Adrenal gland (tissue), 12 donors: Measurements from ENCODE around the gene MEGF11. TPM values are rescaled to one million over a fixed set of nuclear protein-coding genes. Genes with fewer than 3 reads are reported as not detected.

Experiments
- DNase-seq, 7 donors: peaks; one replicate each; pipeline ENCODE4 v3.0.0-alpha.2; 2019 to 2020
- H3K27ac ChIP-seq, 5 donors: fragments of 200-600 bp; sonication (generic) in 4 of 5; 1 replicate in 3 of 5; 2 replicates in 2 of 5; pipeline versions ENCODE4 v1.5.1 to v1.8.0; 2016 to 2020; ENCODE audit warnings: mild to moderate bottlenecking in 1 of 5
- H3K27me3 ChIP-seq: fragments of 200-600 bp; 2 replicates; pipeline ENCODE4 v1.8.0; 2021
- H3K36me3 ChIP-seq, 2 donors: fragments of 200-600 bp; replicated peaks in 1 of 2; 1 replicate in 1 of 2; 2 replicates in 1 of 2; pipeline versions ENCODE4 v1.5.1 to v1.8.0; 2018 to 2022
- H3K4me1 ChIP-seq, 2 donors: fragments of 200-600 bp; replicated peaks in 1 of 2; 1 replicate in 1 of 2; 2 replicates in 1 of 2; pipeline versions ENCODE4 v1.5.1 to v1.8.0; 2018 to 2021
- H3K4me3 ChIP-seq, 4 donors: fragments of 200-600 bp; sonication (generic) in 3 of 4; one replicate each; pipeline ENCODE4 v1.5.1; 2016 to 2018
- H3K9me3 ChIP-seq, 3 donors: fragments of 200-600 bp; sonication (generic) in 1 of 3; replicated peaks in 1 of 3; 1 replicate in 2 of 3; 2 replicates in 1 of 3; pipeline versions ENCODE4 v1.5.1 to v1.8.0; 2016 to 2021
- POLR2A ChIP-seq, 2 donors: fragments of 450-650 bp; IDR thresholded peaks; one replicate each; pipeline ENCODE4 v1.6.1; 2017; ENCODE audit warnings: antibody characterized with exemption in 2 of 2, mild to moderate bottlenecking in 2 of 2, moderate library complexity in 1 of 2
- WGBS, 4 donors: extraction: QIAGEN DNeasy Blood & Tissue Kit in 2 of 4; methylation state at CpG; one replicate each; pipeline versions ENCODE4 v1.1.5 to v1.1.7; 2013 to 2017; 5-methylcytosine and 5-hydroxymethylcytosine counted together
- intact Hi-C, 2 donors: fragments of 100-400 bp; cut with DNase I; formaldehyde crosslinking; loops; one replicate each; pipeline versions ENCODE4 v1.14.1 to v1.15.0; 2022 to 2023
- polyA plus RNA-seq, 3 donors: library from polyadenylated mRNA; stranded (reverse); fragments of 200-250 nt in 2 of 3; fragments of 350-450 nt in 1 of 3; fragmentation: Illumina TruSeq in 1 of 3; extraction: RNeasy Lipid Tissue Mini Kit (QIAGEN cat#74804) in 1 of 3; gene quantifications; one replicate each; pipeline ENCODE4 v1.2.3, GENCODE V29; 2013 to 2014
- total RNA-seq, 9 donors: library from RNA; depleted of rRNA in 4 of 9; stranded (reverse); fragments of >200 nt in 4 of 9; fragments of 120-200 nt in 1 of 9; fragmentation: NEBNext Ultra II Directional in 1 of 9; extraction: Animal tissue kit (Norgen Biotek cat#: 25700) in 1 of 9; gene quantifications; one replicate each; pipeline versions ENCODE4 v1.1.0 to v1.2.4, GENCODE V29; 2013 to 2023
- TF ChIP-seq, protein P1 (sequence below), 6 experiments: fragments of 450-650 bp in 4 of 6; fragments of 200-600 bp in 2 of 6; sonication (generic) in 1 of 6; IDR thresholded peaks; 1 replicate in 5 of 6; 2 replicates in 1 of 6; pipeline versions ENCODE4 v1.5.1 to v1.8.0; 2016 to 2021; ENCODE audit warnings: antibody characterized with exemption in 6 of 6, mild to moderate bottlenecking in 2 of 6, moderate library complexity in 1 of 6
- donor health status: healthy with polysubstance abuse.
- donor health status: Bipolar disorder and iron deficiency.
- donor health status: DM: yes; HTN: yes; CAD: no.
- donor health status: DM: no; HTN: no; CAD: no.
- donor health status: DM: no; HTN: no; CAD: no.
- donor health status: DM: yes; HTN: yes; CAD: no.

The MEGF11 gene
- total and polyA plus RNA-seq, 12 donors: 0.04 to 0.98 (median 0.14) TPM; not detected in 5

DNA sequence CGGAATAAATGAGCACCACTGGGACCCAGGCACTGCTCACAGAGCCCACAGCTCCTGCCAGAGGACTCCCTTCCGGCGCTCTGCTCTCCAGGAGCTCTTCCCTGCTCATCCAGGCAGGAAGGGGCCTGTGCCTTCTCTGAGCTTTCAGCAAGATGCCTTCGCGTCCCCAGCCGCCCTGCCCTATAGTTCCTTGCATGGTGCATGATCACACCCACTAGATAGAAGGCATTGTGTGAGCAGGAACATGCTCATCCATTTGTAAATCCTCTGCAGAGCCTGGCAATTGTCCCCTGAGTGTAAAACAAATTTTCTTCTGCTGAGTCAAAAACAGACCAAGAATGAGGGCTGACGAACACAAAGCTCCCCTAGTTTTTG lies 181.6 kb downstream of the MEGF11 start:
- intact Hi-C loops: no loop called here
- no peak for DNase-seq
- 87 to 95% (median 91%) methylated on average over 7 of the region's 7 CpGs for WGBS, 4 donors
- no peaks in the 10 kb centered on the region for H3K36me3 ChIP-seq
- no peak overlapping the region for H3K27ac ChIP-seq
- H3K4me1 ChIP-seq: peaks cover 10 to 11% of the 10 kb centered on the region in 2 donors
- no peak overlapping the region for H3K4me3 ChIP-seq
- no peak for TF ChIP-seq POLR2A (IDR thresholded peaks at IDR 0.05)
- TF ChIP-seq, protein P1, sequence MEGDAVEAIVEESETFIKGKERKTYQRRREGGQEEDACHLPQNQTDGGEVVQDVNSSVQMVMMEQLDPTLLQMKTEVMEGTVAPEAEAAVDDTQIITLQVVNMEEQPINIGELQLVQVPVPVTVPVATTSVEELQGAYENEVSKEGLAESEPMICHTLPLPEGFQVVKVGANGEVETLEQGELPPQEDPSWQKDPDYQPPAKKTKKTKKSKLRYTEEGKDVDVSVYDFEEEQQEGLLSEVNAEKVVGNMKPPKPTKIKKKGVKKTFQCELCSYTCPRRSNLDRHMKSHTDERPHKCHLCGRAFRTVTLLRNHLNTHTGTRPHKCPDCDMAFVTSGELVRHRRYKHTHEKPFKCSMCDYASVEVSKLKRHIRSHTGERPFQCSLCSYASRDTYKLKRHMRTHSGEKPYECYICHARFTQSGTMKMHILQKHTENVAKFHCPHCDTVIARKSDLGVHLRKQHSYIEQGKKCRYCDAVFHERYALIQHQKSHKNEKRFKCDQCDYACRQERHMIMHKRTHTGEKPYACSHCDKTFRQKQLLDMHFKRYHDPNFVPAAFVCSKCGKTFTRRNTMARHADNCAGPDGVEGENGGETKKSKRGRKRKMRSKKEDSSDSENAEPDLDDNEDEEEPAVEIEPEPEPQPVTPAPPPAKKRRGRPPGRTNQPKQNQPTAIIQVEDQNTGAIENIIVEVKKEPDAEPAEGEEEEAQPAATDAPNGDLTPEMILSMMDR (IDR thresholded peaks at IDR 0.05): no peak
- H3K9me3 ChIP-seq: no peaks in the 10 kb centered on the region
- H3K27me3 ChIP-seq: no peaks in the 10 kb centered on the region

DNA sequence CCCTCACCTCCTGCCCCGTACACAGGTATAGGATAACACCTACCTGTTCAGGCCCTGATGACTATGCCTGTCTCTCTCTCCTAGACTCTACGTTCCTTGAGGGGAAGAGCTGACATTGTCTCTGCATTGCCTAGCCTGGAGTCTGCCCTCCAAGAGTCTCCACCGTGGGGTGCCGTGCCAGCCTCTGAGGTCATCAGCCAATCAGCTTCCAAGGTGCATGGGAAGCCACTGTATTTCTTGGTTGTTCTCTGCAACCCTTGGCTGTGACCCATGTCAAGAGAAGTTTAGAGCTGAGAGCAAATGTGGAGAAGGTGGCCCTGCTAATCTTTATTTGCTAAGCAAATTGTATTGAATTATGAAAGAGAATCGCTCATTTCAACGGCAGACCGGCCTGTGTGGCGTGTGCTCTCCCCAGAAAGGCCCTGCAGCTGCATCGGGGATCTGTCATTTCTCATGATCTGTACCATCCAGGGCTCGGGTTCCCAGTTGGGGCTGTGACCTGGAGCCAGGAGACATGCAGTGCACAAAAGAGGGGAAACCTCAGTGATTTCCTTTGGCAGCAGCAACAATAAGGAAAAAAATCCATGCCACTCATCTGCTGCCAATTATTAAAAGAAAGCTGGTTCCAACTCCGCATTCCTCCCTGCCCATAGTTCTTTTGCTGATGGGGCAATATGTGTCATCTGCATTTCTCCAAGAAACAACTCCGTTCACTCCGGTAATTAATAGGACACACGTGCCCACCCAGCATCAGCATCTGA lies 182.2 kb downstream of the MEGF11 start:
- H3K27ac ChIP-seq: no peak overlapping the region
- peaks cover 10 to 11% of the 10 kb centered on the region in 2 donors for H3K4me1 ChIP-seq
- intact Hi-C loops: no loop called here
- no peaks in the 10 kb centered on the region for H3K27me3 ChIP-seq
- DNase-seq: no peak
- 86 to 91% (median 88%) methylated on average over 14 of the region's 14 CpGs for WGBS, 4 donors
- no peak overlapping the region for H3K4me3 ChIP-seq
- TF ChIP-seq, protein P1 (IDR thresholded peaks at IDR 0.05): no peak
- no peak for TF ChIP-seq POLR2A (IDR thresholded peaks at IDR 0.05)
- no peaks in the 10 kb centered on the region for H3K9me3 ChIP-seq
- no peaks in the 10 kb centered on the region for H3K36me3 ChIP-seq

DNA sequence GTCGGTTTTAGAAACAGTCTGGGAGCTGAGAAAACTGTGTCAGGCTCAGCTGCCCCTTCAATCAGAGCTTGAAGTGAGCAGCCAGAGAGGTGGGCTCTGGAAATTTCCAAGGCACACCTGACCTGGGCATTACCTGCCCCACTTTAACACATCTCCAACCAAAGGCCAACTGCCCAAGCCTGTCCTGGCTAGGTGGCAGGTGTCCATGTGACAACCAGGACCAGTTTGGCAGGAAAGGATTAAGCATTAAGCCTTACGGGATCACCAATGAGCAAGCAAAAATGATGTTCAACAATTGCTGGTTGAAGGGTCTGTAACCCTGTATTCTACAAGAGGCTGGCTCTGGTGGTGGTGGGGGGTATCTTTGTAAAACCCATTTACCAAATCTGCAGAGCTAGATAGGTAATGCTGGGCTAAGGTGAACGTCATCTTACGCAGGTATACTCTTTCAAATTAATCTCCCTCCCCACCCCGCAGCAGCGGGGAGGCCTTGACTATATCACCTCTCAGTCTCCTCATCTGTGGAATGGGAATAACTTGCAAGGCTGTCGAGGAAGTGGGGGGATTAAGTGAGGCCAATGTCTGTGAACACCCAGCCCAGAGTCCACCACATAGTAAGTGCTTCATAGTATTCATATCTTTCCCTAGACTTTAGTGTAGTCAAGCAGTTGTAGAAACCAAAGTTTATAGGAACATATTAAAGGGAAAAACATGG lies 183.2 kb downstream of the MEGF11 start:
- Histone ChIP-seq H3K27ac (no peak overlapping the region), H3K4me1 (peaks cover 10 to 11% of the 10 kb centered on the region in 2 donors), H3K36me3 (no peaks in the 10 kb centered on the region), H3K9me3 (no peaks in the 10 kb centered on the region), H3K4me3 (no peak overlapping the region), H3K27me3 (no peaks in the 10 kb centered on the region)
- TF ChIP-seq POLR2A (IDR thresholded peaks at IDR 0.05): no peak
- TF ChIP-seq, protein P1 (IDR thresholded peaks at IDR 0.05): no peak
- intact Hi-C loops: no loop called here
- 91 to 99% (median 94%) methylated on average over 6 to 7 of the region's 7 CpGs for WGBS, 4 donors
- no peak for DNase-seq

DNA sequence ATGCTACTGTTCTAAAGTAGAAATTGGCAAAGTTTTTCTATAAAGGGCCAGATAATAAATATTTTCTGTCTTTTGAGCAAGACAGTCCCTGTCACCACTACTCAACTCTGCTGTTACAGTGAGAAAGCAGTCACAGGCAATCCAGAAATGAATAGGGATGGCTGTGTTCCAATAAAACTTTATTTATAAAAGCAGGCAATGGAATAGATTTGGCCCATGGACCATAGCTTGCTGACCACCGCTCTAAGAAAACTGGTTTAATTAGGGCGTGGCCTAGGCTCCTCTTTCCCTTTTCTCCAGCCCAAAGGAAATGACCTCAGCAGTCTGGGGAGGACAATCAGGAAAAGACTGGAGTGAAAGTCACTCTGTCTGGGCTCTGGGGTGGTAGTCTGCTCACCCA lies 183.8 kb downstream of the MEGF11 start:
- 55 to 88% (median 75%) methylated on average over 2 of the region's 2 CpGs for WGBS, 4 donors
- peaks cover 10 to 11% of the 10 kb centered on the region in 2 donors for H3K4me1 ChIP-seq
- intact Hi-C loops: no loop called here
- TF ChIP-seq, protein P1 (IDR thresholded peaks at IDR 0.05): no peak
- TF ChIP-seq POLR2A (IDR thresholded peaks at IDR 0.05): no peak
- no peak overlapping the region for H3K4me3 ChIP-seq
- H3K27ac ChIP-seq: no peak overlapping the region
- no peaks in the 10 kb centered on the region for H3K36me3 ChIP-seq
- no peak for DNase-seq
- no peaks in the 10 kb centered on the region for H3K27me3 ChIP-seq
- no peaks in the 10 kb centered on the region for H3K9me3 ChIP-seq
